ENCODE results near the gene ULBP2. TPM values are rescaled to one million over a fixed set of nuclear protein-coding genes. Genes with fewer than 3 reads are reported as not detected.
A peak's percentile ranks its signal among the peaks of the same experiment; 100 is the strongest.
"Not testable (repeated sequence)": the region's sequence is repeated elsewhere in the genome, so short reads cannot be mapped to it uniquely, and the experiment has no call there.

Gene ULBP2
- total and polyA plus RNA-seq, 3 experiments from 2014 or later, result 0.48 to 0.68 (median 0.51) TPM

DNA sequence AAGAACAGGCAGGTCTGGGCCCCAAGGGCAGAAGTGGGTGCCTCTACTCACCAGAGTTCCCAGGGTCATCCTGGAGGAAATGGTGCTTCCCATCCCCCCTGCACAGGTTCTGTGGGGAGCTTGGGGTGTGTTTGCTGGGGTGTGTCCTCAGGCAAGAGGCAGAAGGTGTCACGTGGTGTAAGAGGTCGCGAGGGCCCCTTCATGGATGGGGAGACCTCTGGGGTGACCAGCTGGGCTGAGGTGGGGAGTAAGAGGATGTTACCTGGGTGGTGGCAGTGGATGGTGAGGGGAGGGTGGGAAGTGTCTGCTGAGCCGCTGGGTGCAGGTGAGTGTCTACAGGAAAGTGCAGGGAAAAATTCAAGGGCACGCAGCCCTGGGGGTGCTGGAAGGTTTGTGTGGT is 19.7 kb upstream of the ULBP2 start:
- POLR2A ChIA-PET; H3K27ac ChIP-seq (ENCODE audit: low read depth, low read length); H3K4me3 ChIP-seq (ENCODE audit: low read length); H3K36me3 ChIP-seq (ENCODE audit: insufficient read depth, low read length); H3K9me3 Mint-ChIP-seq; CTCF ChIA-PET; H3K36me3 Mint-ChIP-seq; H3K9me3 ChIP-seq (ENCODE audit: low read length); DNase-seq: not testable (repeated sequence)
- peaks cover 47% of the 10 kb centered on the region for H3K27me3 ChIP-seq (ENCODE audit: insufficient read depth, low read length, poor library complexity, severe bottlenecking)
- H3K4me1 ChIP-seq (ENCODE audit: insufficient read depth, low read length), result peaks cover 20% of the 10 kb centered on the region
- Mint-ChIP-seq H3K27ac (peak overlapping the region in 2 of 8 donors; percentile 30 to 43), H3K4me1 (peaks cover 25 to 37% (median 26%) of the 10 kb centered on the region in 3 donors), H3K27me3 (peaks cover 64 to 72% of the 10 kb centered on the region in 2 donors), H3K4me3 (peak overlapping the region; percentile 27 to 76 (median 57))

DNA sequence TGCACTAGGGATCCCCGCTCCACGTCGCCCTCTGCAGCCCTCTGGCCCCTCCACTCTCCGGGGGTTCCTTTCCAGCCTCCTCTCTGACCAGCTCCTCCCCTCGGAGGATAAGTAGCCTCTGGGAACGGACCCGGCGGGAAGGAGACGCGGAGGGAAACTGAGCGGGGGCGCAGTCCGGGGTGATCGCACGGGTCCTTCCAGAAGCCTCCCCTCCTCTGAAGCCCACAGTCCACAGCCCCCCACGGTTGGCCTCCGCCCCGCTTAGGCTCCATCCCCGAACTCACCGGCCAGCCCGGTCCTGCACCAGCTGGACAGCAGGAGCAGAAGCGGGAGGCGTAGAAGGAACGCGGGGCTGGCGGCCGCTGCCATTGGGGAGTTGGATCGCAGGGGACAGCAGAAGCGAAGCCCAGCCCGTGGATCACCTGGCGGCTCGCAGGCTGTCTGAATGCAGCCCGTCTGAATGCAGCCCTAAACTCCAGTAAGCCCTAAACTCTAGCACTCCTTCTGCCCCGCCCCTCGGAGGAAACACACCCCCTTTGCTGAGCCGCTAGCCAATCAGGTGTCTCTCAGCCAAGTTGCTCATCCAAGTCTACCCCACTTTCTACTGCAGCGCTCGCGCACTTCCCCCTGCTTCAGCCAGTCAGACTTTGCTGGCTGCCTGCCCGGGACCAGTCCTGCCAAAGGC is 19.0 kb upstream of the ULBP2 start, which contains the start of gene RAET1G:
Gene RAET1G, minus strand, starts transcription at position 480 of the 685 bp plus-strand sequence. Its CDS starts 111 bp downstream, at position 369.
- CTCF ChIA-PET, result no interaction called here
- Mint-ChIP-seq H3K4me3 (peak within 1 kb of the TSS; percentile 49 to 93 (median 88)), H3K27me3 (peaks cover 68 to 79% of the 10 kb centered on the region in 2 donors), H3K27ac (peak within 1 kb of the TSS in 4 of 8 donors; percentile 2 to 74 (median 42)), H3K36me3 (no peaks in the 10 kb centered on the region), H3K4me1 (peaks cover 25 to 37% (median 26%) of the 10 kb centered on the region in 3 donors), H3K9me3 (peaks cover 0 to 2% (median 0%) of the 10 kb centered on the region in 5 donors)
- Histone ChIP-seq H3K36me3 (ENCODE audit: insufficient read depth, low read length) (no peaks in the 10 kb centered on the region), H3K9me3 (ENCODE audit: low read length) (no peaks in the 10 kb centered on the region), H3K27ac (ENCODE audit: low read depth, low read length) (no peak within 1 kb of the TSS), H3K27me3 (ENCODE audit: insufficient read depth, low read length, poor library complexity, severe bottlenecking) (peaks cover 47% of the 10 kb centered on the region), H3K4me1 (ENCODE audit: insufficient read depth, low read length) (peaks cover 20% of the 10 kb centered on the region), H3K4me3 (ENCODE audit: low read length) (peak within 1 kb of the TSS; percentile 81)
- peak; percentile 70 to 86 (median 76) for DNase-seq
- POLR2A ChIA-PET, result no interaction called here

DNA sequence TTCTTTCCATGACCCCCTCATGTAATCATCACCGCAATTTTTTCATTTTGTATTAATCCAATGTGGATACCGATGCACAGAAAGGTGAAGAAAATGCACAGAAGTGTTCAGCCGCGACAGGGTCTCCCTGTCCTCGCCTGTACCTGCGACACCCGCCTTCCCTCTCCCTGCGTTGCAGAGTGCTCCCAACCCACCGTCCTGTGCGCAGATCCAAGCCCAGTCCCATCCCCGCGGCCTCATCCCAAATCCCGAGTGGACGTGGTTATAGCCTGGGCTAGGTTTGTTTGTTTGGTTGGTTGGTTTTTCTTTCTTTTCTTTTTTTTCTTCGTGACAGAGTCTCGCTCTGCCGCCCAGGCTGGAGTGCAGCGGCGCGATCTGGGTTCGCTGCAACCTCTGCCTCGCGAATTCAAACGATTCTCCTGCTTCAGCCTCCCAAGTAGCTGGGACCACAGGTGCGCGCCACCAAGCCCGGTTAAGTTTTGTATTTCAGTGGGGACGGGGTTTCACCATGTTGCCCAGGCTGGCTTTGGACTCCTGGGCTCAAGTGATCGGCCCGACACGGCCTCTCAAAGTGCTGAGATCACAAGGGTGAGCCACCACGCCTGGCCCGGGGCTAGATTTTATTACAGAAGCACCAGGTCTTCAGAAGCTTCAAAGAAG is 18.4 kb upstream of the ULBP2 start:
- Histone ChIP-seq H3K27me3 (ENCODE audit: insufficient read depth, low read length, poor library complexity, severe bottlenecking) (peaks cover 47% of the 10 kb centered on the region), H3K4me1 (ENCODE audit: insufficient read depth, low read length) (peaks cover 20% of the 10 kb centered on the region), H3K4me3 (ENCODE audit: low read length) (peak overlapping the region; percentile 81), H3K9me3 (ENCODE audit: low read length) (no peaks in the 10 kb centered on the region), H3K36me3 (ENCODE audit: insufficient read depth, low read length) (no peaks in the 10 kb centered on the region), H3K27ac (ENCODE audit: low read depth, low read length) (no peak overlapping the region)
- Mint-ChIP-seq H3K4me3 (peak overlapping the region; percentile 34 to 93 (median 88)), H3K27ac (peak overlapping the region in 2 of 8 donors; percentile 53 to 74), H3K27me3 (peaks cover 74 to 82% of the 10 kb centered on the region in 2 donors), H3K9me3 (peaks cover 0 to 2% (median 0%) of the 10 kb centered on the region in 5 donors), H3K4me1 (peaks cover 25 to 37% (median 26%) of the 10 kb centered on the region in 3 donors), H3K36me3 (no peaks in the 10 kb centered on the region)
- no peak for DNase-seq
- ChIA-PET POLR2A (no interaction called here), CTCF (no interaction called here)

DNA sequence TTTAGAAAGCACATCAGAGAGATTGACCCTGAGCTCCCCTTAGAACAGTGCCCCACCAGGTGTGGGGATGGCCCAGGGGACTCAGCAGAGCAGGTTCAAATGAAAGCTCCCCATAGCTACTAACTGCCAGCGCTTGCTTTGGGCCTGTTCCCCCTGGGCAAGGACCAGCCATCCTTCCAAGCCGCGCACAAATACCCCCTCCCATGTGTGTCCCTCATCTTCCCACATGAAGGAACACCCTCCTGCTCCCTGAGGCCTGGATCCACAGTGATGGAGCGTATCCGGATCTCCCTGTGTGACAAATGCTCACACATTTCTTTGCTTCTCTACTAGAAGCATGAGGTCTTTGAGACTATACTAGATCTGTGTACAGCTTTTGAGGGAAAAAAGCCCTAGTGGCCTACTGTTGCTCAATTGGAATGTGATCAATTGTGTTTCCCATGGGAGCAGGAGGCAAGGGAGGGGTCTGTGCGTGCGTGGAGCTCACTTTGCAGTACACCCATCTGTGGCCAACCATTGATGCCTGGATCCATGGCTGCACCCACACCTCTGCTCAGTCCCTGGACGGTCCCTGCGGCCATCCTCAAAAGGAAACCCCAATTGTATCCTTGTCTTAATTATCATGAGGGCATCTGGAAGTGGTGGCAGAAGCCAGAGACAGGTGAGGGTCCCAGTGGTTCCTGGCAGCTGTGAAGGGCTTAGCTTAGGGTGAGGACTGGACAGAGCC is 17.4 kb upstream of the ULBP2 start:
- no peaks in the 10 kb centered on the region for H3K36me3 Mint-ChIP-seq
- peaks cover 20% of the 10 kb centered on the region for H3K4me1 ChIP-seq (ENCODE audit: insufficient read depth, low read length)
- no peaks in the 10 kb centered on the region for H3K36me3 ChIP-seq (ENCODE audit: insufficient read depth, low read length)
- POLR2A ChIA-PET, result no interaction called here
- peaks cover 0 to 2% (median 0%) of the 10 kb centered on the region in 5 donors for H3K9me3 Mint-ChIP-seq
- H3K27ac ChIP-seq (ENCODE audit: low read depth, low read length), result no peak overlapping the region
- DNase-seq, result no peak
- H3K4me1 Mint-ChIP-seq, result peaks cover 25 to 37% (median 26%) of the 10 kb centered on the region in 3 donors
- peaks cover 81 to 87% of the 10 kb centered on the region in 2 donors for H3K27me3 Mint-ChIP-seq
- H3K4me3 ChIP-seq (ENCODE audit: low read length), result no peak overlapping the region
- H3K27me3 ChIP-seq (ENCODE audit: insufficient read depth, low read length, poor library complexity, severe bottlenecking), result peaks cover 53% of the 10 kb centered on the region
- H3K4me3 Mint-ChIP-seq, result peak overlapping the region in 6 of 7 donors; percentile 21 to 90 (median 42)
- H3K9me3 ChIP-seq (ENCODE audit: low read length), result no peaks in the 10 kb centered on the region
- CTCF ChIA-PET, result interaction anchor here (1.0 to 1.2 kb wide), 2 partner anchors 16 to 84 kb away, joined by 3 to 4 read pairs; no protein-coding TSS in a partner anchor
- no peak overlapping the region for H3K27ac Mint-ChIP-seq

DNA sequence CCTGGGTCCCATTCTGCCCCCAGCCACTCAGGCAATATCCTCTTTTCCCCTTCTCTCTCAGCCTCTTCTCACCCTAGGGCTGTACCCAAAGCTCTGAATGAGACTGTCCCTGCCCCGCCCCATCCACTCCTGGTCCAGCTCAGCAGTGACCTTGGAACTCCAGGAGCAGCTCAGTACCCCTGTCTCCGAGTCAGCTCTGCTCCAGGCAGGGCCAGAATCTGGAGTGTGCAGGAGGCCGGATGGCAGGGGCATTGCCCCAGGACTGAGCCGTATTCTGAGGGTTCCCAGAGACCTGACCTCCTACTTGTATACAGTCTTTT is 16.9 kb upstream of the ULBP2 start:
- Histone ChIP-seq H3K27ac (ENCODE audit: low read depth, low read length) (no peak overlapping the region), H3K9me3 (ENCODE audit: low read length) (no peaks in the 10 kb centered on the region), H3K4me3 (ENCODE audit: low read length) (no peak overlapping the region), H3K27me3 (ENCODE audit: insufficient read depth, low read length, poor library complexity, severe bottlenecking) (peaks cover 59% of the 10 kb centered on the region), H3K36me3 (ENCODE audit: insufficient read depth, low read length) (no peaks in the 10 kb centered on the region), H3K4me1 (ENCODE audit: insufficient read depth, low read length) (peaks cover 20% of the 10 kb centered on the region)
- CTCF ChIA-PET, result interaction anchor here (0.9 to 1.2 kb wide), 3 partner anchors 9 to 85 kb away, joined by 3 to 4 read pairs (median 3); no protein-coding TSS in a partner anchor
- H3K27ac Mint-ChIP-seq, result no peak overlapping the region
- H3K36me3 Mint-ChIP-seq, result no peaks in the 10 kb centered on the region
- POLR2A ChIA-PET, result no interaction called here
- H3K4me1 Mint-ChIP-seq, result peaks cover 25 to 37% (median 26%) of the 10 kb centered on the region in 3 donors
- no peak for DNase-seq
- peaks cover 0 to 2% (median 0%) of the 10 kb centered on the region in 5 donors for H3K9me3 Mint-ChIP-seq
- peak overlapping the region in 2 of 7 donors; percentile 5 to 27 for H3K4me3 Mint-ChIP-seq
- peaks cover 82 to 91% of the 10 kb centered on the region in 2 donors for H3K27me3 Mint-ChIP-seq

DNA sequence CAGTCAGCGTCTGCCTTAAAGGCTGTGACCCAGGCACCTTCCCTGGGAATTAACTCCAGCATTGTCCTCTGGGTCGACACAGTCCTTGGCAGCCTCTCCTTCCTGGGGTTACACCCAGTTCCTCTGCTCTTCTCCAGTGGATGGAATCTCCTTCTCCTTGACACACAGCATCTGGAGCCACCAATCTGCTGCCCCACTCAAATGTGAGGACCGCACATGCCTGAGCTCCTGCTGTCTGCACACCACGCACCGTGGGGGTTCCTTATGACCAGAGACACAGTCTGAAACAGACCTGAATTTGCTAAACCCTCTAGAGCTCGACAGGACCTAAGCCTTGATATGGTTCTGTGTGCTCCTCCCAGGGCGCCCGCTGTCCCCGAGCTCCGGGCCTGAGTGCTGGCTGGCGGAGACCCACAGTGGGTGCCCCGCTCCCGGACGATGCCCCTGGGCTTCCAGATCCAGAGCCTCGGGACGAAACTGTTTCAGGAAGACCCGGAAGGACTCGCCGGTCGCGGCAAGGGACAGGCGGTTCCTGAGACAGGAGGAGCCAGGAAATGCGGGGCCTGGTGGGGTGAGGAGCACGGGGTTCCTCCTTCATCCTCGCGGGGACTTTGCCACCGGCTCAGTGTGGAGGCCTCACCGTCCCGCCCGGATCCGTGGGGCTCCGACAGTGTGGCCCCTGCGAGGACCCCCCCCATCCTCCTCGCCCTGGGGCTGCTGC is 16.4 kb upstream of the ULBP2 start:
- Histone ChIP-seq H3K27me3 (ENCODE audit: insufficient read depth, low read length, poor library complexity, severe bottlenecking) (peaks cover 59% of the 10 kb centered on the region), H3K4me3 (ENCODE audit: low read length) (no peak overlapping the region), H3K27ac (ENCODE audit: low read depth, low read length) (no peak overlapping the region), H3K4me1 (ENCODE audit: insufficient read depth, low read length) (peaks cover 20% of the 10 kb centered on the region), H3K9me3 (ENCODE audit: low read length) (no peaks in the 10 kb centered on the region), H3K36me3 (ENCODE audit: insufficient read depth, low read length) (no peaks in the 10 kb centered on the region)
- Mint-ChIP-seq H3K27me3 (peaks cover 81 to 91% of the 10 kb centered on the region in 2 donors), H3K4me3 (peak overlapping the region in 4 of 7 donors; percentile 19 to 64 (median 34)), H3K9me3 (peaks cover 0 to 2% (median 0%) of the 10 kb centered on the region in 5 donors), H3K4me1 (peaks cover 25 to 37% (median 26%) of the 10 kb centered on the region in 3 donors), H3K27ac (no peak overlapping the region), H3K36me3 (no peaks in the 10 kb centered on the region)
- POLR2A ChIA-PET, result no interaction called here
- no peak for DNase-seq
- CTCF ChIA-PET, result interaction anchor here (0.9 to 1.2 kb wide), 3 partner anchors 10 to 85 kb away, joined by 3 to 4 read pairs (median 3); no protein-coding TSS in a partner anchor

DNA sequence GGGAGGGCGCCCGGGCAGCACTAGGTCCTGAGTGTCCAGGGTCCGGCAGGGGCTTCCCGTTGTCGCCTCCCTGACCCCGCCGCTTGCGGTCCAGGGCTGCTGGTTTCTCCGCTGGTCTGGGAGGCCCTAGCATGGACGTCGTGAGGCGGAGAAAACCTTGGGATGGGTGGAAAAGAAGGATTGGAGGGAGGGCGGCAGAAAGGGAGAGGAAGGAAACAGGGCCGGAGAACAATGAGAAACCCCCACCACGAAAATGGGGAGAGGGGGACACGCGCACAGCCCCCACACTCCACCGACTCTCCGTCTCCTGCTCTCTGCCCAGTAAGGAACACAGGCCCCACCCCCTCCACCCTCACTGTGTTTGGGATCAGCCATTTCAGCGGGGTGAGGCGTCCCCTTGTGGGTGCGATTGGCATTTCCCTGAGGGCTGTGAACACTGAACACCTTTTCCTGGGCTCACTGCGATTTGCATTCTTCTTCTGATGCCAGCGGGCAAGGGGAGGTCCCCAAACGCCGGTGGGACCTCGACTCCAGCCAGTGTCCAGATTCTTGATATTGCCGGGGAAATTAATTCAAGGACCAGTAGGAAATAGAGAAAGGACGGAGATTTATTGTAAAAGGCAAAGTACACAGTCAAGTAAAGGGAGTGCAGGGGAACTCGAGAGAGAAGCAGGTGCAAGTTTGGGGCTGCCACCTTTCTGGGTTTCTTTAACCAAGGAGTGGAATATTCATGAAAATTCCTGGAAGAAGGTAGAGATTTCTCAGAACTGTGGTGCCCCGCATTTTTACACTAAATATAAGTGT is 15.6 kb upstream of the ULBP2 start:
- H3K4me3 Mint-ChIP-seq, result peak overlapping the region in 1 of 7 donors; percentile 6
- Histone ChIP-seq H3K4me3 (ENCODE audit: low read length) (peak overlapping the region; percentile 19), H3K36me3 (ENCODE audit: insufficient read depth, low read length) (no peaks in the 10 kb centered on the region), H3K27me3 (ENCODE audit: insufficient read depth, low read length, poor library complexity, severe bottlenecking) (peaks cover 55% of the 10 kb centered on the region), H3K4me1 (ENCODE audit: insufficient read depth, low read length) (peaks cover 20% of the 10 kb centered on the region), H3K27ac (ENCODE audit: low read depth, low read length) (no peak overlapping the region), H3K9me3 (ENCODE audit: low read length) (no peaks in the 10 kb centered on the region)
- ChIA-PET CTCF (interaction anchor here (0.9 to 1.2 kb wide), 2 partner anchors 10 to 86 kb away, joined by 3 read pairs; no protein-coding TSS in a partner anchor), POLR2A (no interaction called here)
- H3K27me3 Mint-ChIP-seq, result peaks cover 79 to 91% of the 10 kb centered on the region in 2 donors
- H3K9me3 Mint-ChIP-seq, result peaks cover 0 to 2% (median 0%) of the 10 kb centered on the region in 5 donors
- H3K36me3 Mint-ChIP-seq, result no peaks in the 10 kb centered on the region
- peaks cover 25 to 37% (median 26%) of the 10 kb centered on the region in 3 donors for H3K4me1 Mint-ChIP-seq
- DNase-seq, result peak; percentile 39 to 79 (median 56)
- H3K27ac Mint-ChIP-seq, result peak overlapping the region in 2 of 8 donors; percentile 15 to 82

All from CD8-positive, alpha-beta memory T cell (primary cell).